ENCODE data around the gene PMPCA. TPM values are rescaled to one million over a fixed set of nuclear protein-coding genes. Genes with fewer than 3 reads are reported as not detected.

Gene PMPCA
- total RNA-seq, 3 donors from 2014 or later (not counting 1 experiment from before 2014, with no cell fraction given), result 78.3 to 84.8 (median 79.3) TPM

GRCh38 chr9:136402067-136402466 lies 8.4 kb upstream of the PMPCA start:
- DNase-seq (no peak), ATAC-seq (no peak)
- 96% methylated on average over 13 of the region's 13 CpGs for WGBS (ENCODE audit: insufficient coverage)
- Mint-ChIP-seq H3K9me3 (no peaks in the 10 kb centered on the region), H3K27me3 (ENCODE audit: low read depth in 2 of 2) (no peaks in the 10 kb centered on the region), H3K36me3 (no peaks in the 10 kb centered on the region), H3K4me1 (peaks cover 23 to 30% of the 10 kb centered on the region in 2 donors), H3K27ac (no peak overlapping the region), H3K4me3 (no peak overlapping the region)
- Histone ChIP-seq H3K27ac (ENCODE audit: low read length) (no peak overlapping the region), H3K9me3 (ENCODE audit: control insufficient read depth, insufficient read depth, low read length) (no peaks in the 10 kb centered on the region), H3K4me3 (ENCODE audit: low read length) (no peak overlapping the region), H3K27me3 (ENCODE audit: control insufficient read depth, insufficient read depth, low read length) (no peaks in the 10 kb centered on the region), H3K4me1 (ENCODE audit: control insufficient read depth, insufficient read depth, low read length) (peaks cover 63% of the 10 kb centered on the region), H3K36me3 (ENCODE audit: control insufficient read depth, insufficient read depth, low read length) (peaks cover 20% of the 10 kb centered on the region)
- intact Hi-C loops (cut with micrococcal nuclease), result loop anchor here (10.0 kb wide), 1 partner anchor 87 kb away; no protein-coding TSS in a partner anchor
- no peak for TF ChIP-seq CTCF (IDR thresholded peaks at IDR 0.05)

GRCh38 chr9:136403538-136403914 lies 6.9 kb upstream of the PMPCA start:
- no peak overlapping the region for H3K27ac Mint-ChIP-seq
- no peaks in the 10 kb centered on the region for H3K9me3 Mint-ChIP-seq
- Histone ChIP-seq H3K36me3 (ENCODE audit: control insufficient read depth, insufficient read depth, low read length) (peaks cover 23% of the 10 kb centered on the region), H3K9me3 (ENCODE audit: control insufficient read depth, insufficient read depth, low read length) (no peaks in the 10 kb centered on the region), H3K27me3 (ENCODE audit: control insufficient read depth, insufficient read depth, low read length) (no peaks in the 10 kb centered on the region), H3K27ac (ENCODE audit: low read length) (peak overlapping the region; percentile 64), H3K4me3 (ENCODE audit: low read length) (no peak overlapping the region), H3K4me1 (ENCODE audit: control insufficient read depth, insufficient read depth, low read length) (peaks cover 57% of the 10 kb centered on the region)
- H3K4me1 Mint-ChIP-seq, result peaks cover 24 to 32% of the 10 kb centered on the region in 2 donors
- H3K36me3 Mint-ChIP-seq, result no peaks in the 10 kb centered on the region
- ATAC-seq (peak; percentile 39 to 70 (median 54)), DNase-seq (peak in 1 of 2 donors; percentile 92)
- 8% methylated on average over 5 of the region's 5 CpGs for WGBS (ENCODE audit: insufficient coverage)
- H3K27me3 Mint-ChIP-seq (ENCODE audit: low read depth in 2 of 2), result no peaks in the 10 kb centered on the region
- TF ChIP-seq CTCF (IDR thresholded peaks at IDR 0.05), result no peak
- H3K4me3 Mint-ChIP-seq, result no peak overlapping the region
- intact Hi-C loops (cut with micrococcal nuclease), result loop anchor here (10.0 kb wide), 1 partner anchor 89 kb away; no protein-coding TSS in a partner anchor

- H3K27me3 Mint-ChIP-seq (ENCODE audit: low read depth in 2 of 2), result no peaks in the 10 kb centered on the region
- peak overlapping the region; percentile 49 for H3K4me3 Mint-ChIP-seq
- no peak for TF ChIP-seq CTCF (IDR thresholded peaks at IDR 0.05)
- H3K27me3 ChIP-seq (ENCODE audit: control insufficient read depth, insufficient read depth, low read length), result no peaks in the 10 kb centered on the region
- H3K4me1 Mint-ChIP-seq, result peaks cover 24 to 33% of the 10 kb centered on the region in 2 donors
- intact Hi-C loops (cut with micrococcal nuclease), result loop anchor here (10.0 kb wide), 1 partner anchor 89 kb away; no protein-coding TSS in a partner anchor
- H3K4me1 ChIP-seq (ENCODE audit: control insufficient read depth, insufficient read depth, low read length), result peaks cover 57% of the 10 kb centered on the region
- peak overlapping the region; percentile 73 to 86 for H3K27ac Mint-ChIP-seq
- no peaks in the 10 kb centered on the region for H3K9me3 Mint-ChIP-seq
- DNase-seq, result peak in 1 of 2 donors; percentile 76
- no peak for ATAC-seq
- peaks cover 23% of the 10 kb centered on the region for H3K36me3 ChIP-seq (ENCODE audit: control insufficient read depth, insufficient read depth, low read length)
- no peak overlapping the region for H3K4me3 ChIP-seq (ENCODE audit: low read length)
- peak overlapping the region; percentile 75 for H3K27ac ChIP-seq (ENCODE audit: low read length)
- no peaks in the 10 kb centered on the region for H3K36me3 Mint-ChIP-seq
- H3K9me3 ChIP-seq (ENCODE audit: control insufficient read depth, insufficient read depth, low read length), result no peaks in the 10 kb centered on the region
- 51% methylated on average over 32 of the region's 32 CpGs for WGBS (ENCODE audit: insufficient coverage)
These were observed 6.3 kb upstream of the PMPCA start for GRCh38 chr9:136403915-136404800.

Data from natural killer cell (primary cell).